Stimulated activated CD4-positive, alpha-beta T cell treated with anti-CD3 and anti-CD28 coated beads, TNF-alpha, amount 100 ng/mL, for 48 hours (primary cell): ENCODE results near the gene DIPK1C.

Experiments used
- DNase-seq, 3 donors: peaks; one replicate each; pipeline ENCODE4 v3.0.0-alpha.2; 2020; ENCODE audit warnings: low read depth in 3 of 3

DIPK1C gene

GRCh38 chr18:74453016-74453566 is 4.0 kb downstream of the DIPK1C start:
- no peak for DNase-seq

GRCh38 chr18:74451148-74451547 is 6.0 kb downstream of the DIPK1C start:
- no peak for DNase-seq

- no peak for DNase-seq
These were observed 6.5 kb downstream of the DIPK1C start for GRCh38 chr18:74450626-74451025.

- DNase-seq: no peak
These were observed 9.5 kb downstream of the DIPK1C start for GRCh38 chr18:74447404-74448152.

GRCh38 chr18:74446631-74447403 is 10.3 kb downstream of the DIPK1C start:
- DNase-seq: no peak

- DNase-seq: no peak
These were observed 10.9 kb downstream of the DIPK1C start for GRCh38 chr18:74446178-74446577.

GRCh38 chr18:74445585-74445984 is 11.5 kb downstream of the DIPK1C start:
- no peak for DNase-seq

GRCh38 chr18:74444104-74444503 is 13.0 kb downstream of the DIPK1C start:
- no peak for DNase-seq

- no peak for DNase-seq
These were observed 16.2 kb downstream of the DIPK1C start for GRCh38 chr18:74440808-74441427.

GRCh38 chr18:74438091-74438490 is 19.0 kb downstream of the DIPK1C start:
- no peak for DNase-seq

- no peak for DNase-seq
These were observed 20.8 kb downstream of the DIPK1C start for GRCh38 chr18:74436158-74436769.

GRCh38 chr18:74435740-74436139 is 21.4 kb downstream of the DIPK1C start:
- no peak for DNase-seq

- no peak for DNase-seq
These were observed 22.6 kb downstream of the DIPK1C start for GRCh38 chr18:74434466-74434865.

GRCh38 chr18:74430806-74431571 is 26.1 kb downstream of the DIPK1C start:
- DNase-seq: no peak

- no peak for DNase-seq
These were observed 26.9 kb downstream of the DIPK1C start for GRCh38 chr18:74430231-74430630.

GRCh38 chr18:74429096-74429495 is 28.0 kb downstream of the DIPK1C start:
- no peak for DNase-seq

GRCh38 chr18:74427442-74428112 is 29.5 kb downstream of the DIPK1C start:
- no peak for DNase-seq

- no peak for DNase-seq
These were observed 31.2 kb downstream of the DIPK1C start for GRCh38 chr18:74425876-74426275.

- DNase-seq: no peak
These were observed 31.9 kb downstream of the DIPK1C start for GRCh38 chr18:74425161-74425560.

GRCh38 chr18:74422541-74422940 is 34.6 kb downstream of the DIPK1C start:
- DNase-seq: no peak

GRCh38 chr18:74420926-74421325 is 36.2 kb downstream of the DIPK1C start:
- DNase-seq: no peak
